Spleen (tissue), 11 donors: ENCODE data around the gene NCOA3. TPM values are rescaled to one million over a fixed set of nuclear protein-coding genes. Genes with fewer than 3 reads are reported as not detected.

ENCODE experiments used
- DNase-seq: peaks from one replicate; pipeline ENCODE4 v3.0.0-alpha.2; 2020
- H3K27ac ChIP-seq, 8 donors: fragments of 200-600 bp; sonication (generic) in 7 of 8; 1 replicate in 4 of 8; 2 replicates in 4 of 8; pipeline versions ENCODE4 v1.5.0 to v1.8.0; 2016 to 2021; ENCODE audit warnings: inconsistent platforms in 4 of 8, mild to moderate bottlenecking in 4 of 8, moderate library complexity in 1 of 8
- H3K27me3 ChIP-seq, 7 donors: fragments of 200-600 bp; sonication (generic) in 6 of 7; replicated peaks in 1 of 7; 1 replicate in 4 of 7; 2 replicates in 3 of 7; pipeline versions ENCODE4 v1.5.0 to v1.8.0; 2016 to 2021; ENCODE audit warnings: inconsistent platforms in 3 of 7, mild to moderate bottlenecking in 1 of 7
- H3K36me3 ChIP-seq, 6 donors: fragments of 200-600 bp; sonication (generic) in 5 of 6; 1 replicate in 4 of 6; 2 replicates in 2 of 6; pipeline versions ENCODE4 v1.5.0 to v1.8.0; 2016 to 2021; ENCODE audit warnings: inconsistent platforms in 2 of 6
- H3K4me1 ChIP-seq, 6 donors: fragments of 200-600 bp; sonication (generic) in 5 of 6; 1 replicate in 3 of 6; 2 replicates in 3 of 6; pipeline versions ENCODE4 v1.5.0 to v1.8.0; 2016 to 2021; ENCODE audit warnings: inconsistent platforms in 3 of 6
- H3K4me3 ChIP-seq, 8 donors: fragments of 200-600 bp; sonication (generic) in 7 of 8; 1 replicate in 4 of 8; 2 replicates in 4 of 8; pipeline versions ENCODE4 v1.5.0 to v1.8.0; 2016 to 2021; ENCODE audit warnings: inconsistent platforms in 4 of 8, mild to moderate bottlenecking in 4 of 8, moderate library complexity in 2 of 8
- H3K9me3 ChIP-seq, 8 donors: fragments of 200-600 bp; sonication (generic) in 7 of 8; 1 replicate in 4 of 8; 2 replicates in 4 of 8; pipeline versions ENCODE4 v1.5.0 to v1.8.0; 2016 to 2021; ENCODE audit warnings: inconsistent platforms in 4 of 8
- CTCF ChIP-seq, 11 experiments: fragments of 200-600 bp in 7 of 11; fragments of 450-650 bp in 4 of 11; sonication (generic) in 4 of 11; IDR thresholded peaks in 8 of 11; conservative IDR thresholded peaks in 3 of 11; 1 replicate in 7 of 11; 2 replicates in 4 of 11; pipeline versions ENCODE4 v1.4.0 to v1.8.0; 2016 to 2021; ENCODE audit warnings: antibody characterized with exemption in 11 of 11, inconsistent platforms in 4 of 11, mild to moderate bottlenecking in 1 of 11
- POLR2A ChIP-seq, 3 donors: fragments of 450-650 bp; IDR thresholded peaks; one replicate each; pipeline ENCODE4 v1.5.1; 2017; ENCODE audit warnings: antibody characterized with exemption in 3 of 3, mild to moderate bottlenecking in 1 of 3
- POLR2AphosphoS5 ChIP-seq, 3 donors: sonication (generic); formaldehyde crosslinking; IDR thresholded peaks; one replicate each; pipeline ENCODE4 v1.5.1; 2017; ENCODE audit warnings: antibody characterized with exemption in 3 of 3
- WGBS, 5 donors: extraction: QIAGEN DNeasy Blood & Tissue Kit in 3 of 5; methylation state at CpG; one replicate each; pipeline versions ENCODE4 v1.1.5 to v1.1.7; 2013 to 2018; 5-methylcytosine and 5-hydroxymethylcytosine counted together
- intact Hi-C: fragments of 100-400 bp; cut with DNase I; formaldehyde crosslinking; loops from one replicate; pipeline ENCODE4 v1.15.0; 2023; ENCODE audit warnings: low total_unique reads
- polyA plus RNA-seq, 3 donors: library from polyadenylated mRNA; stranded (reverse); fragments of 200-250 nt; gene quantifications; one replicate each; pipeline ENCODE4 v1.2.1, GENCODE V29; 2013
- total RNA-seq, 7 donors: library from RNA; depleted of rRNA in 3 of 7; stranded (reverse); fragments of >200 nt in 3 of 7; fragmentation: NEBNext Ultra II Directional in 4 of 7; extraction: Animal tissue kit (Norgen Biotek cat#: 25700) in 4 of 7; gene quantifications; one replicate each; pipeline versions ENCODE4 v1.1.0 to v1.2.1, GENCODE V29; 2016 to 2021
- donor health status: healthy with polysubstance abuse.
- donor health status: DM: no; HTN: no; CAD: no; lungs with moderate emphysema.
- donor health status: DM: no; HTN: no; CAD: no.
- donor health status: Bipolar disorder and iron deficiency.
- donor health status: healthy.
- donor health status: DM: no; HTN: no; CAD: no.
- donor health status: DM: yes; HTN: yes; CAD: no.

The NCOA3 gene
- total and polyA plus RNA-seq, 10 donors: 12.5 to 93.7 (median 82.2) TPM

- Histone ChIP-seq H3K9me3 (no peaks in the 10 kb centered on the region), H3K4me3 (no peak overlapping the region), H3K27me3 (no peaks in the 10 kb centered on the region), H3K36me3 (no peaks in the 10 kb centered on the region), H3K4me1 (peaks cover 27 to 100% (median 94%) of the 10 kb centered on the region in 6 donors), H3K27ac (peak overlapping the region in 4 of 8 donors; percentile 3 to 31 (median 6))
- intact Hi-C loops: no loop called here
- DNase-seq: no peak
- TF ChIP-seq POLR2AphosphoS5 (IDR thresholded peaks at IDR 0.05) (no peak), CTCF (IDR thresholded peaks at IDR 0.05 in 8 of 11, conservative IDR thresholded peaks at IDR 0.05 in 3 of 11) (no peak), POLR2A (IDR thresholded peaks at IDR 0.05) (no peak)
- WGBS, 5 donors: 67 to 87% (median 83%) methylated on average over 4 of the region's 4 CpGs
Observed at GRCh38 chr20:47561603-47562583, 60.2 kb downstream of the NCOA3 start.

GRCh38 chr20:47566269-47566668, 64.6 kb downstream of the NCOA3 start:
- Histone ChIP-seq H3K27me3 (no peaks in the 10 kb centered on the region), H3K9me3 (peaks cover 0 to 10% (median 5%) of the 10 kb centered on the region in 8 donors), H3K4me1 (peaks cover 18 to 91% (median 75%) of the 10 kb centered on the region in 6 donors), H3K4me3 (no peak overlapping the region), H3K27ac (peak overlapping the region in 2 of 8 donors; percentile 15 to 71), H3K36me3 (peaks cover 0 to 35% (median 5%) of the 10 kb centered on the region in 6 donors)
- WGBS, 5 donors: 94 to 99% (median 96%) methylated on average over 5 of the region's 5 CpGs
- intact Hi-C loops: no loop called here
- DNase-seq: no peak
- TF ChIP-seq POLR2AphosphoS5 (IDR thresholded peaks at IDR 0.05) (no peak), POLR2A (IDR thresholded peaks at IDR 0.05) (no peak), CTCF (IDR thresholded peaks at IDR 0.05 in 8 of 11, conservative IDR thresholded peaks at IDR 0.05 in 3 of 11) (no peak)

GRCh38 chr20:47568019-47568418, 66.3 kb downstream of the NCOA3 start:
- Histone ChIP-seq H3K4me1 (peaks cover 10 to 89% (median 66%) of the 10 kb centered on the region in 6 donors), H3K27me3 (no peaks in the 10 kb centered on the region), H3K4me3 (no peak overlapping the region), H3K27ac (peak overlapping the region; percentile 23 to 71 (median 56)), H3K36me3 (peaks cover 0 to 44% (median 10%) of the 10 kb centered on the region in 6 donors), H3K9me3 (peaks cover 0 to 18% (median 11%) of the 10 kb centered on the region in 8 donors)
- WGBS, 5 donors: 29 to 48% (median 36%) methylated on average over 2 of the region's 2 CpGs
- intact Hi-C loops: no loop called here
- peak in 1 of 3 donors; percentile 54 for TF ChIP-seq POLR2AphosphoS5 (IDR thresholded peaks at IDR 0.05)
- no peak for TF ChIP-seq POLR2A (IDR thresholded peaks at IDR 0.05)
- TF ChIP-seq CTCF (IDR thresholded peaks at IDR 0.05 in 8 of 11, conservative IDR thresholded peaks at IDR 0.05 in 3 of 11): no peak
- DNase-seq: no peak
